ENCODE results near the gene FOXRED2.
"Not testable (repeated sequence)": the region's sequence is repeated elsewhere in the genome, so short reads cannot be mapped to it uniquely, and the experiment has no call there.

The FOXRED2 gene

GRCh38 chr22:36469094-36469710 is 37.6 kb downstream of the FOXRED2 start:
- DNase-seq (ENCODE audit: low read depth), result no peak

GRCh38 chr22:36467946-36468345 is 38.9 kb downstream of the FOXRED2 start:
- DNase-seq (ENCODE audit: low read depth), result peak; percentile 97

GRCh38 chr22:36467042-36467810 is 39.6 kb downstream of the FOXRED2 start:
- DNase-seq (ENCODE audit: low read depth), result peak; percentile 81

- DNase-seq (ENCODE audit: low read depth), result no peak
Measured at GRCh38 chr22:36466258-36466657, 40.6 kb downstream of the FOXRED2 start.

- DNase-seq (ENCODE audit: low read depth), result peak; percentile 92
Measured at GRCh38 chr22:36465232-36466021, 41.4 kb downstream of the FOXRED2 start.

GRCh38 chr22:36464715-36465231 is 42.1 kb downstream of the FOXRED2 start:
- DNase-seq (ENCODE audit: low read depth), result no peak

GRCh38 chr22:36463783-36464184 is 43.1 kb downstream of the FOXRED2 start:
- DNase-seq (ENCODE audit: low read depth), result no peak

GRCh38 chr22:36461665-36462649 is 44.9 kb downstream of the FOXRED2 start:
- peak; percentile 88 for DNase-seq (ENCODE audit: low read depth)

GRCh38 chr22:36460202-36460601 is 46.6 kb downstream of the FOXRED2 start:
- no peak for DNase-seq (ENCODE audit: low read depth)

- DNase-seq (ENCODE audit: low read depth), result no peak
Measured at GRCh38 chr22:36457688-36458450, 49.0 kb downstream of the FOXRED2 start.

GRCh38 chr22:36456464-36456845 is 50.4 kb downstream of the FOXRED2 start:
- DNase-seq (ENCODE audit: low read depth), result no peak

GRCh38 chr22:36455571-36456463 is 51.0 kb downstream of the FOXRED2 start:
- no peak for DNase-seq (ENCODE audit: low read depth)

GRCh38 chr22:36454916-36455570 is 51.8 kb downstream of the FOXRED2 start:
- peak; percentile 82 for DNase-seq (ENCODE audit: low read depth)

GRCh38 chr22:36453855-36454378 is 52.9 kb downstream of the FOXRED2 start:
- DNase-seq (ENCODE audit: low read depth), result no peak

- not testable (repeated sequence) for DNase-seq (ENCODE audit: low read depth)
Measured at GRCh38 chr22:36452978-36453607, 53.7 kb downstream of the FOXRED2 start.

- DNase-seq (ENCODE audit: low read depth), result no peak
Measured at GRCh38 chr22:36452250-36452977, 54.4 kb downstream of the FOXRED2 start.

- not testable (repeated sequence) for DNase-seq (ENCODE audit: low read depth)
Measured at GRCh38 chr22:36450923-36451322, 55.9 kb downstream of the FOXRED2 start.
